ENCODE data around the gene ZFAND4.
"Not testable (repeated sequence)": the region's sequence is repeated elsewhere in the genome, so short reads cannot be mapped to it uniquely, and the experiment has no call there.

Gene ZFAND4

DNA sequence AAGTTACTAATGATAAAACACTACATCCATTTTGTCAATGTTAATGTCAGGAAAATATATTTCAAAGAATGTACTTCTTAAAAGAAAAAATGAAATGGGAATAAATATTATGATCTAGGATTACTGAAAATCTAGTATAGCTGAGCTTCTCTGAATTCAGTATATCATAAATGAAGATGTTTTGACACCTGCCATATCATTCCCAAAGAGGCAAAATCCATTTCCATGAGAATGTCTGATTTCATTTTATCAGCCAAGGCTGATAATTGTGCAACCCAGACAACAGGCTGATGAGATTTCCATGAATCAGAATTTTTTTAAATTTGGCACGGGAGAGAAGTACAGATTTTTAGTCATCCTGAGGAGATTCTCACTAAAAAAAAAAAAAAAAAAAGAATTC is 32.5 kb downstream of the ZFAND4 start:
- FAIRE-seq = no peak

DNA sequence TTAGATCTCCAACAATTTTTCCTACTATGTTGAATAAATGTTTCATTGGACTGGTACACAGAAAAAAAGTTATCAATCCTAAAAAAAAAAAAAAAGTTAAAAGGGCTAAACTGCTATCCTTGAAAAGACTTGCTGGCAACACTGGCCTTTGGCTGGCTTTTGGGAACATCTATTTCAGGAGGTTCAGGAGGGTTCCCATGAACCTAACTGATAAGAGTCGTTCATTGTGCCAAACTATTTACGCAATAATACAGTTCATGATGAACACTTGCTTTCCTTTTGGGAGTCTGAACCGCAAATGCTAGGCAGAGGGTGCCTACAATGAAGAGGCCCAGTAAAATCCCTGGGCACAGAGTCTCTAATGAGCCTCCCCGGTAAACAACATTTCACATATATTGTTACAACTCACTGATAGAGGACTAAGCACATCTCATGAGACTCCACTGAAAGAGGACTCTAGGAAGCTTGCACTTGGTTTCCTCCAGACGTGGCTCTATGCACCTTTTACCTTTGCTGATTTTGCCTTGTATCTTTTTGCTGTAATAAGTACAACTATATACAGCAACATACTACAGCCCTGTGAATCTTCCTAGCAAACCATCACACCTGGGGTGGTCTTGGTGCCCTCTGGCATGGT is 45.0 kb downstream of the ZFAND4 start:
- FAIRE-seq = no peak

DNA sequence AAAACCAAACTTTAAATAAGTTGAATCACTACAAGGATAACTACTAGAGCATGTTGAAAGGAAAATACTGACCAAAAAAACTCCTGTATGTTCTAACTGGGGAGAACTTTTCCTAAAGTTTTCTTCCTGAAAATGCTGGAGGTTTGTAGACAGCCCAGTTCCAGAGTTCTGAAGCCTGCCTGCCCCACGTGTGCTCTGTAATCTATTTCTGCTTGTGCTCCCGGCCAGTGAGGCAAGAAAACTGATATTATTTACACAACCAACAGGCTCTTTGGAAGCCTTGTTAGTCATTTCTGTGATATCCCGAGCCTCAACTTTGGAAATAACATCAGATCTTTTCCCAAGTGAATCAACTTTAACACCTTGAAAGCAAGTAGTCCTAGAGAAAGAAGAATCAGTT is 46.7 kb downstream of the ZFAND4 start:
- no peak for FAIRE-seq

DNA sequence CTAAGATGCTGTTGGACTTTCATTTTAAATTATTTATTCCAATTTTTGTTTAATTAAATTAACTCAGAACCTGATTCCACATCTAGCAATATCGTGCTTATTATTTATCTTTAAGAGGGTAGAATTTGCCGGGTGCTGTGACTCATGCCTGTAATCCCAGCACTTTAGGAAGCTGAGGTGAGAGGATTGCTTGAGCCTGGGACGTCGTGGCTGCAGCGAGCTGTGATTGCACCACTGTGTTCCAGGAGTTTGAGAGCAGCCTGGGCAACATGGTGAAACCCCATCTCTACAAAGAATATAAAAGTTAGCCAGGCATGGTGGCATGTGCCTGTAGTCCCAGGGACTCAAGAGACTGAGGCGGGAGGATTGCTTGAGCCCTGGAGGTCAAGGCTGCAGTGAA is 47.8 kb downstream of the ZFAND4 start:
- no peak for FAIRE-seq

DNA sequence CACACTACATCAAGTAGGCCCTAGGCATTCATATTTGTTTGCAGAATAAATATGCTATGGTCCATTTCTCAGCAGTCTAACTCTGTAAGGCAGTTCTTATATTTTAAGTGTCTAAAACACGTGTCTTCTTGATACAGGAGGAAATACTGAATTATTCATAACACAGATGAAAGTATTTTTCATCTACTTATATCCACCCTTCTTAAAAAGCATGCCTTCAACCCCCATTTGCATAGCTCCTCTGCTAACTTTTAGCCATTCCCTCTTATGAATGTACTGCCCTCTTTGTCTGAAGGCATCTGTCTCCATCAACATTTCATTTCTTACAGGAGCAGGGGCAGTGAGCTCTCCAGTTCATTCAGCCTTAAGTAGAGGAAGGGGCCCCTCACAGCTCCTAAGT is 57.7 kb downstream of the ZFAND4 start:
- FAIRE-seq = no peak

DNA sequence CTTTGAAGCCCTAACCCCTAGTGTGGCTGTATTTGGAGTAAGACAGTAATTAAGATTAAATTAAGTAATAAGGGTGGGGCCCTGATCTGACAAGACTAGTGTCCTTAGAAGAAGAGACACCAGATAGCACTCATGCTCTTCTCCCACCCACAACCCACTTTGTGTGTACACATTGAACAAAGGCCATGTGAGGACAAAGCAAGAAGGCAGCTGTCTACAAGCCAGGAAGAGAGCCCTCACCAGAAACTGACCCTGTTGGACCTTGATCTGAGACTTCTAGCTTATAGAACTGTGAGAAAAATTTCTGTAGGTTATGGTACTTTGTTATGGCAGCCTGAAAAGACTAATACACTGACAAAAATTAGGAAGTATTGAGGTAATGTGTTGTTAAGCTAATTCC is 59.8 kb downstream of the ZFAND4 start:
- no peak for FAIRE-seq

DNA sequence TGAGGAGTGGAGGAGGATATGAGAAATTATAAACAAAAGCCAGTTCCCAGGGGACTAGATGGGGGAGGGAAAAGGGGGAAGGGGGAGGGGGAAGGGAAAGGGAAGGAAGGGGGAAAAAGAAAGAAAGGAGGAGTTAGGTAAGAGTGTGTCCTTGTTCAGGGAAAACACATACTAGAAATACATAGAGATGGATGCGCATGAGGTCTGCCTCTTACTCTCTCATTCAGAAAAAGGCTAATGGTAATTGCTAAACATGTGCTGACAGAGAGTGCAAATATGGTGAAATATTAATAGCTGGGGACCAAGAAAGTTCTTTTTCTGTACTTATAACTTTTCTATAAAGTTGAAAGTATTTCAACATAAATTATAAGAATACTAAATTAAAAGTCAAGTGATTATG is 64.5 kb downstream of the ZFAND4 start:
- FAIRE-seq = peak; percentile 14

DNA sequence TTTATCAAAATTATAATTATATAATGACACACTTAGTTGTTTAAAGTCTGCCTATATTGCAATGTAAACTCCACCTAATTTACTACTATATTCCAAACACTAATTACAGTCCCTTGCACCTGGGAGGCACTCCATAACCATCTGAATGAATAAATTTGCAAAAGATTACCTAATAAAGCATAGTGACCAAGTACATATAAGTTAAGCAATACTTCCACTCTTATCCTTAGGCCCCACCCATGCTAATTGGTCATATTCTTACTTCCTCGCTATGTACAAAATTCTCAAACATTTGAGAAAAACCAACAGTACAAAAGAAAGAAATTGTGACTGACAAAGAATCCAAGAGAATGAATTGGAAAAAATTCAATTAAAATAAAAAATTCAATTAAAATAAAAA is 65.3 kb downstream of the ZFAND4 start:
- FAIRE-seq = no peak

DNA sequence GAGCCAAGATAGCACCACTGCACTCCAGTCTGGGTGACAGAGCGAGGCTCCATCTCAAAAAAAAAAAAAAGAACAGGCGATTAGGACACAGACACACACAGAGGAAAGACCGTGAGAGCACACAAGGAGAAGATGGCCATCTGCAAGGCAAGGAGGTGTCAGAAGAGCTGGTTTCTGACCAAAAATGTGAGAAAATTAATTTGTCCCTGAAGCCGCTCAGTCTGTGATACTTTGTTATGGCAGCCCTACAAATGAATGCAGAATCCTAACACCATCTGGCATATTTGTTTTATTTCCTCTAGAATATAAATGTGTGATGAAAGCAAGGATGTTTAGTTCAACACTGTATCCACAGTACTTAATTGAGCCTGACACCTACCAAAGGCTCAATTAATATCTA is 69.7 kb downstream of the ZFAND4 start:
- FAIRE-seq = no peak

DNA sequence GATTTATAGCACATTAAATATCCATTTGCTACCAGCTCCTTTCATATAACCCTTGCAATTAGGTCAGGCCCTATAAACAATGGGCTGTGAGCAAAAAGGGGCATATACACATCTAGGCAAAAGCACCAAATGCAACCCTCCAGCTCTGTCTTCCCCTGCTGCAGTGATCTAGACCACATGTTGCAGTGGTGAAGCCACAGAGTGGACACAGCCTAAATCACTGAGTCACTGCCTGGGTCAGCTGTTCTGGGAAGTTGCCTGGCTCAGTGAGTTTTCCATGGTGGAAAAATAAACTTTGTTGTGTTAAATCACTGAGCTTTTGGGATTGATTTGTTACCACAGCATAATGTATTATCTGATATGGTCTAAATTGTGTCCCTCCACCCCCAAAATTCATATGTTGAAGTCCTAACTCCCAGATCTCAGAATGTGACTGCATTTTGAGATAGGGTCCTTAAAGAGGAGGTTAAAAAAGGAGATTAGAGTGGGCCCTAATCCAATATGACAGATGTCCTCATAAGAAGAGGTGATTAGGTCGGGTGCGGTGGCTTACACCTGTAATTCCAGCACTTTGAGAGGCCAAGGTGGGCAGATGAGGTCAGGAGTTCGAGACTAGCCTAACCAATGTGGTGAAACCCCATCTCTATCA is 70.4 kb downstream of the ZFAND4 start:
- no peak for FAIRE-seq

DNA sequence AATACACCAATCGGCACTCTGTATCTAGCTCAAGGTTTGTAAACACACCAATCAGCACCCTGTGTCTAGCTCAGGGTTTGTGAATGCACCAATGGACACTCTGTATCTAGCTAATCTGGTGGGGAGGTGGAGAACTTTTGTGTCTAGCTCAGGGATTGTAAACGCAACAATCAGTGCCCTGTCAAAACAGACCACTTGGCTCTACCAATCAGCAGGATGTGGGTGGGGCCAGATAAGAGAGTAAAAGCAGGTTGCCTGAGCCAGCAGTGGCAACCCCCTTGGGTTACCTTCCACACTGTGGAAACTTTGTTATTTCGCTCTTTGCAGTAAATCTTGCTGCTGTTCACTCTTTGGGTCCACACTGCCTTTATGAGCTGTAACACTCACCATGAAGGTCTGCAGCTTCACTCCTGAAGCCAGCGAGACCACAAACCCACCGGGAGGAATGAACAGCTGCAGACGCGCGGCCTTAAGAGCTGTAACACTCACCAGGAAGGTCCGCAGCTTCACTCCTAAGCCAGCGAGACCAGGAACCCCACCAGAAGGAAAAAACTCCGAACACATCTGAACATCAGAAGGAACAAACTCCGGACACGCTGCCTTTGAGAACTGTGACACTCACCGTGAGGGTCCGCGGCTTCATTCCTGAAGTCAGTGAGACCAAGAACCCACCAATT is 71.2 kb downstream of the ZFAND4 start:
- FAIRE-seq = not testable (repeated sequence)

DNA sequence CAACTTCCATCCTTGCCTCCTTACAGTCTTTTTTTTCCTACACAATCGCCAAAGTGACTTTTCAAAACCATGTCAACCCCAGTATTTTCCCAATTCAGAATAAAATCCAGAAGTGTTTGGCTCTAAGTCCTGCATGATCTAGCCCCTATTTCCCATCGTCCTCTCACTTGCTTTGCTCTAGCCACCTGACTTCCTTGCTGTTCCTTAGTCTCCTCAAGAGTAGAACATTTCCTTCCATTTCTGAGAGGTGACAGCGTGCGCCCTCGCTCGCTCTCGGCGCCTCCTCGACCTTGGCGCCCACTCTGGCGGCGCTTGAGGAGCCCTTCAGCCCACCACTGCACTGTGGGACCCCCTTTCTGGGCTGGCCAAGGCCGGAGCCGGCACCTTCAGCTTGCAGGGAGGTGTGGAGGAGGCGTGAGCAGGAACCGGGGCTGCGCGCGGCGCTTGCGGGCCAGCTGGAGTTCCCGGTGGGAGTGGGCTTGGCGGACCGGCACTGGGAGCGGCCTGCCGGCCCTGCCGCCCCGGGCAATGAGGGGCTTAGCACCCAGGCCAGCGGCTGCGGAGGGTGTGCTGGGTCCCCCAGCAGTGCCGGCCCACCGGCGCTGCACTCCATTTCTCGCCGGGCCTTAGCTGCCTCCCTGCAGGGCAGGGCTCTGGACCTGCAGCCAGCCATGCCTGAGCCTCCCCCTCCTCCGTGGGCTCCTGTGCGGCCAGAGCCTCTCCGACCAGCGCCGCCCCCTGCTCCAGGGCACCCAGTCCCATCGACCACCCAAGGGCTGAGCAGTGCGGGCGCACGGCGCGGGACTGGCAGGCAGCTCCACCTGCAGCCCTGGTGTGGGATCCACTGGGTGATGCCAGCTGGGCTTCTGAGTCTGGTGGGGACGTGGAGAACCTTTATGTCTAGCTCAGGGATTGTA is 72.0 kb downstream of the ZFAND4 start:
- not testable (repeated sequence) for FAIRE-seq

DNA sequence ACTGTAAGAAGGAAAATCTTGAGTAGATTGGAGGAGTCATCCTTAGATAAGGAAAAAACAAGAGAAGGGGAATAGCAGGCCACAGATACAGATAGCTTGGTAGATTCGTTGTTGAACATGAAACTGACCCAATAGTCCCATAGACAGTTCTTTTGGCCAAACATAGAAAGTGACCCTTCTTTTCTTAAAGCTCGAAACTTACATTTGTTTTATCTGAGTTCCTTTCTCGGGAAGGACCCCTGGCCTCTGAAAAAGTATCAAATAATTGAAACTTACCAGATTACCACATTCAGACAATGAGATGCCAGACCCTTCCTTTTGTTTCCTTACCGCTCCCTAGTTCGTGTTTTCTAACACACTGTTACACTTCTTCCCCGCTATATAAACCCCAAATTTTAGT is 72.9 kb downstream of the ZFAND4 start:
- FAIRE-seq = no peak

DNA sequence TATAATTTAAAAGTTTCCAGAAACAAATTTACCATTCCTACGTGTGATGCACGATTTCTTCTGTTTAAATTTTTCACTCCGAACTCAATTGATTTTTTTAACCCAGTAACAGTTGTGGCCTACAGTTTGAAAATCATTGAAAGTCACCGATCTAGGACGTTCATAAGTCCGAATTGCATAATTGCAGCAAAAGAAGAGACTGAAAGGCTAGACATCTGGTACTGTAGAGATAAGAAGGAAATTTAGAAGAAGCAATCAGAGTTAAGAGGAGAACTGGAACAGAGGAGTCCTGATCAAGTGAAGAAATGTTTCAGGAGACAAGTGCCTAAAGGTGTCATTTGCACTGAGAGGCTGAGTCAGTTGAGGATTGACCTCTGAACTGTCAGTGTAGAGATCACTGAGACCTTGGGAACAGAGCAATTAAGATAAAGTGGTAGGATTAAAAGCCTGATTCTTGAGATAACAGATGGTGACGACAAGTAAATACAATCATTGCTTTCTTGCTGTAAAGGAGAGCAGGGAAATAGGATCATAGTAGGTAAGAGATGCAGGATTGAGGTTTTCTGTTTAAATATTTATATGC is 73.5 kb downstream of the ZFAND4 start:
- no peak for FAIRE-seq

DNA sequence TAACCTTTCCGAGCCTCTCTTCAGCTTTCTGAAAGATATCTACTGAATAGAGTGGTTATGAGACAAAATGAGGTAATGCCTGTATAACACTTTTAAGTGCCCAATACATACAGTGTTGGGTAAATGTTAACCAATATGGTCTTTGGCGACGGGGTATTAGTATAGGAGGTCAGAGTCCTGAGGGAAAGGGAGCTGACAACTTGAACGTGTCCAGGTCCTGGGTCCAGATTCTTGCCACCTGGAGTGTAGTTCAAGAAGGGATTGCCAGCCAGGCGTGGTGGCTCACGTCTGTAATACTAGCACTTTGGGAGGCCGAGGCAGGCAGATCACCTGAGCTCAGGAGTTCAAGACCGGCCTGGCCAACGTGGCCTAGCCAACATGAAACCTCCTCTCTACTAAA is 76.0 kb downstream of the ZFAND4 start:
- FAIRE-seq = no peak

DNA sequence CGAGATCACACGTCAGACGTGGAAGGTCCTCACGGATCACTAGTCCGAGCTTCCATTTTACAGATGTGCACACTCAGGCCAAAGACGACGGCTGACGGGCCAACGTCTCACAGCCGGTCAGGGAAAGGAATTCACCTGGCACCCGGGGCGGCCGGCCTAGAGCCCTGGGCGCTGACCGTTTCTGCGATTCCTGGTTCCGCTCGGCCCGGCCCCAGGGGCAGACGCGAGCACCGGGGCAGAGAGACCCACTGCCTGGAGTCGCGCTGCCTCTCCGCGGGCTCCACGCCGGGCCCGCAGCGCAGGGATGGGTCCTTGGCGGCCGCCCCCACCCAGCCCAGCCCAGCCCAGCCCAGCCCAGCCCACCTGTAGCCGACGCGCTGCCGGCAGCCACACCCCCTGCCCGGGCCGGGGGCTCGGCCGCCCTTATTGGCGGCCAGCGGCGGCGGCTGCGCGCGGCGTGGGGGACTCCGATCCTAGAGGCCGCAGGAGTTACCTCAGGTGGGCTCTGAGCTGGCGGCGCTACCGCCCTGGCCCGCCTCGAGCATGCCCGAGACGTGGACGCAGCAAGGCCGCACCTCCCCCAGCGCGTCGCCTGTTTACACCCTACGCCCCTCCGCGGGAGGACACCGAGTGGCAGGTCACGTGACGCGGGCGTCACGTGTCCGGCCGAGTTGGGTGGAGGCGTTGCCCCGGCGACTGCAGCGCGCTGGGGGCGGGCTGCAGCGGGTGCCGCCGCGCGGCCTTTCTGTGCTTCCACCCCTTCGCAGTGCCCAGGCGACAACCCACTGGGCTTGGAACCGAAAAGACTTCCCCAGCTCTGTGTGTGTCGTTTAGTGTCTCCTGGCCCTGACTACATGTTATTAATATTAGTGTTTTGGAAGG is 78.1 kb downstream of the ZFAND4 start:
- no peak for FAIRE-seq

DNA sequence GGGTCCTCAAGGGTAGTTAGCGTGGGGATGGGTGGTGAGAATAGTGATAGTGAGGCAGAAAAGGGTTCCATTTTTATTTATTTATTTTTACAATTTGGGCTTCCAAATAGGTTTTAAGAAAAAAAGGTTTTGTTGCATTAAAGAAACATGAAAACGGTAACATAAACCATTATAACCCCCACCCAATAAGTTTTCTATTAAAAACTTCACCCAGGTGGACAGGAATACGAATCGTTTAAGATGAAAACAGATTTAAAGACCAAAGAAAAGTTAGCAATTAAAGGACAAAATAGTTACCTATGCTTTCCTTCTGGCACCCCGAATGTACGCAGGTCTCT is 78.7 kb downstream of the ZFAND4 start:
- no peak for FAIRE-seq

DNA sequence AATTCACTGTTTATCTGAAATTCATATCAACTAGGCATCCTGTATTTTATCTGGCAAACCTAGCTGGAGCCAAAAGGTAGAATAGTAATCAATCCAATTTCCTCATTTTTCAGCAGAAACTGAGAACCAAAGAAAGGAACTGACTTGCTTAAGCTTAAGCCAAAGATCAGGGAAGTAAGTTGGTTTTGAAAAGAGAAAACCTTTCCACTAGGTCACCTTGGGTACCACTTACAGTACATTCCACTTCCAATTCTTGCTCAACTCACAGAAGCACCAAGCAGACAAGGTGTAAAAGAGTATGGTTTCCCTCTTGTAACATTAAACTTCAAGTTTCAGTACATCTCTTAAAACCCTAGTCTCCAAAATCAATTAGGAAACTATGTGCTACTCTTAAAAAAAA is 79.6 kb downstream of the ZFAND4 start:
- no peak for FAIRE-seq

DNA sequence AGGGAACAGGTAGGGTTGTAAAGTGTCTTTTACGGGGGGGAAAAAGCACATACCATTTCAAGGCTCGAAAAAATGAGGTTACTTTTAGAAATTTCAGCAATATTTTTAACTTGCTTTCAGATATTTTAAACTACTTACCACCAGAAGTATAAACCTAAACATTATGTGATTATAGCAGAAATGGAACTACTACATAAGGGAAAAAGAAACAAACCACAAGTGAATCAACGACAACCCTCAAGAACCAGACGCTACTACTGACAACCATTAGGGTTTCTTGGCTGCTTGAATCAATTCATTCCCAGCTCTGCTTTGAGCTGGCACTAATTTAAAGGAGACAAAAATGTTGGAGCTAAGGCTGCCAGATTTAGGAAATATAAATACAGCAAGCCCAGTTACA is 80.1 kb downstream of the ZFAND4 start:
- no peak for FAIRE-seq

DNA sequence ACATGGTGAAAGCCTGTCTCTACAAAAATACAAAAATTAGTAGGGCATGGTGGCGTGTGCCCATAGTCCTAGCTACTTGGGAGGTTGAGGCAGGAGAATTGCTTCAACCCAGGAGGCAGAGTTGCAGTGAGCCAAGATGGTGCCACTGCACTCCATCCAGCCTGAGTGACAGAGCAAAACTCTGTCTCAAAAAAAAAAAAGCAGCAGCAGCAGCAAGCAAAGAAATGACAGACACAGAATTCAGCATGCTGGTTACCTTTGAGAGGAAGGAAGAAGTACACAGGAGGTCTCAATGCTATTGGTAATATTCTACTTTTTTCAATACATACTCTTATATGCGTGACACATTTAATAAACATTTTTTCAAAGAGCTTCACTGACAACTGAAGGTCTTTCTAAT is 81.3 kb downstream of the ZFAND4 start:
- no peak for FAIRE-seq

DNA sequence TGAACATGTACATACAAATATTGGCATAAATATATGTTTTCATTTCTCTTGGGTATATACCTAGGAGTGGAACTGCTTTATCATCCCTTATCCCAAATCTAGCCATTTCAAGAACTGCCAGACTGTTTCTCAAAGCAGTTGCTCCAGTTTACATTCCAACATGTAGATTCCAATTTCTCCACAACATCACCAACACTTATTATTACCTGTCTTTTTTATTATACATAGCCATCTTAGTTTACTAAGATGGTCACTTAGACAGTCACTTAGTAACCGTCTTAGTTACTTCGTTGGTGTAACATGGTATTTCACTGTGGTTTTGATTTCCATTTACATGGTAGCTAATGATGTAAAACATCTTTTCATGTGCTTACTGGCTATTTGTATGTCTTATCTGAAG is 82.7 kb downstream of the ZFAND4 start:
- FAIRE-seq = no peak

DNA sequence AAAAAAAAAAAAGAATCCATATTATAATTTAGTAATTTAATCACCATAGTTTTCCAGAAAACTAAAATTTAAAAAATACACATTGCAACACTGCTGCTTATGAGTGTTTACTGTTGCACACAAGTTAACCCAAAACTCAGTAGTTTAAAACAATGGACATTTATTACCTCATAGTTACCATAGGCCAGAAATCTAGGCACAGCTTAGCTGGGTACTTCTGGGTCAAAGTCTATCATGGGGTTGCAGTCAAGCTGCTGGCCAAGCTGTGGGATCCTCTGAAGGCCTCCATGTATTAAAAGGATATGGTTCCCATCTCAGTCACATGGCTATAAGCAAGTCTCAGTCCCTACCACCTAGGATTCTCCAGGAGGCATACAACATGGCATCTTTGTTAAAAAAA is 83.6 kb downstream of the ZFAND4 start:
- FAIRE-seq = no peak

Data from colon (tissue), 2 donors.